Immature natural killer cell (primary cell): Measurements from ENCODE around the gene LPAR2. TPM values are rescaled to one million over a fixed set of nuclear protein-coding genes. Genes with fewer than 3 reads are reported as not detected.

Experiments used
- DNase-seq, 3 donors: peaks; one replicate each; pipeline ENCODE4 v3.0.0; 2022; ENCODE audit warnings: mixed read lengths in 1 of 3
- H3K27ac Mint-ChIP-seq, 6 donors: one replicate each; pipeline ENCODE4 v1.8.0; 2020; ENCODE audit warnings: mixed read lengths in 6 of 6, mild to moderate bottlenecking in 5 of 6, inconsistent platforms in 4 of 6, moderate library complexity in 3 of 6
- H3K27me3 Mint-ChIP-seq, 3 donors: one replicate each; pipeline ENCODE4 v1.8.0; 2020 to 2021; ENCODE audit warnings: low read depth in 3 of 3, mild to moderate bottlenecking in 3 of 3, mixed read lengths in 3 of 3, moderate library complexity in 3 of 3, inconsistent platforms in 1 of 3
- H3K36me3 Mint-ChIP-seq, 3 donors: one replicate each; pipeline ENCODE4 v1.8.0; 2020; ENCODE audit warnings: mixed read lengths in 3 of 3, inconsistent platforms in 2 of 3, mild to moderate bottlenecking in 2 of 3
- H3K4me1 Mint-ChIP-seq, 2 donors: one replicate each; pipeline ENCODE4 v1.8.0; 2020; ENCODE audit warnings: inconsistent platforms in 2 of 2, mild to moderate bottlenecking in 2 of 2, mixed read lengths in 2 of 2, moderate library complexity in 1 of 2
- H3K4me3 Mint-ChIP-seq, 5 donors: one replicate each; pipeline ENCODE4 v1.8.0; 2020; ENCODE audit warnings: mild to moderate bottlenecking in 5 of 5, mixed read lengths in 5 of 5, inconsistent platforms in 3 of 5, moderate library complexity in 3 of 5
- H3K9me3 Mint-ChIP-seq, 6 donors: one replicate each; pipeline ENCODE4 v1.8.0; 2020; ENCODE audit warnings: mild to moderate bottlenecking in 6 of 6, mixed read lengths in 6 of 6, inconsistent platforms in 4 of 6, moderate library complexity in 3 of 6
- polyA plus RNA-seq, 3 donors: library from polyadenylated mRNA; unstranded; fragments of 300-500 nt; fragmentation: Illumina TruSeq; gene quantifications; one replicate each; pipeline ENCODE4 v1.2.3, GENCODE V29; 2021

Gene LPAR2
- polyA plus RNA-seq, 3 donors from 2014 or later, result 3.8 to 5.9 (median 4.6) TPM

- Mint-ChIP-seq H3K9me3 (no peaks in the 10 kb centered on the region), H3K36me3 (peaks cover 14 to 32% (median 17%) of the 10 kb centered on the region in 3 donors), H3K4me1 (peaks cover 6 to 7% of the 10 kb centered on the region in 2 donors), H3K27ac (peak overlapping the region; percentile 10 to 70 (median 34)), H3K4me3 (no peak overlapping the region), H3K27me3 (peaks cover 0 to 6% (median 2%) of the 10 kb centered on the region in 3 donors)
- no peak for DNase-seq
These were observed 5.9 kb upstream of the LPAR2 start for GRCh38 chr19:19633711-19634515.

DNA sequence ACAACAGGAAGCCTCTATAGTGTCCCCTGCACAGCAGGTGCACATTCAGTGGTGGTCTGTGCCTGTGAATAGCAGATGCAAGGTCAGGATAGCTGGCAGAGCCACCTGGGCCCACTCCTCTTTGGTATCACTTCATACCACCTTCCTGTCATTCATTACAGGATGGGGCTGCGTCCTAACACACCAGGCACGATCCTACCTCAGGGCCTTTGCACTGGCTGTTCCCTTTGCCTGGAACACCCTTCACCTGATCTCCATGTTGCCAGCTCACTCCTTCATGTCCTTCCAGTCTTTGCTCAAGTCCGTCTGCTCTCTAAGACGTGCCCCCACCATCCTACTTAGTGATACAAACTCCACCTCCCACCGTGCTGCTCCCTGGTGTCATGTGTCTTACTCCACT lies 4.6 kb upstream of the LPAR2 start:
- peaks cover under 1 to 10% (median 4%) of the 10 kb centered on the region in 3 donors for H3K27me3 Mint-ChIP-seq
- peaks cover 7 to 10% of the 10 kb centered on the region in 2 donors for H3K4me1 Mint-ChIP-seq
- DNase-seq, result no peak
- H3K36me3 Mint-ChIP-seq, result peaks cover 14 to 28% (median 17%) of the 10 kb centered on the region in 3 donors
- H3K9me3 Mint-ChIP-seq, result no peaks in the 10 kb centered on the region
- peak overlapping the region in 4 of 6 donors; percentile 6 to 53 (median 29) for H3K27ac Mint-ChIP-seq
- no peak overlapping the region for H3K4me3 Mint-ChIP-seq

DNA sequence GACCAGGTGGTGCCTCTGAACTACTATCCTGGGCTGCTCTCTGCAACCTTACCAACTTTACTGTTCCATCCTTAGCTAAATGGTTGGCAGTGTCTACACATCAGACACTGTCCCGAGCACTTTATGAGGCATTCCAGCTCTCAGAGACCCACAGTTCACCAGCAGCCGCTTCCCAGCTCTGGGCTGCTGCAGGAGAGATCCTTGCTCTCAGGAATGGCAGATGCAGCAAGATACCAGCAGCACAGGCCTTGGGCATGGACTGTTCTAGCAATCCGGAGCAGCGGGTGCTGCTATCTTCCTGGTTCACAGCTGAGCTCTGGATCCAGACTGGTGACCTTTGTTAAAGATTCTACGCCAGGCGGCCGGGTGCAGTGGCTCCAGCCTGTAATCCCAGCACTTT lies 3.3 kb upstream of the LPAR2 start:
- no peak for DNase-seq
- Mint-ChIP-seq H3K4me3 (no peak overlapping the region), H3K27me3 (peaks cover 4 to 16% (median 6%) of the 10 kb centered on the region in 3 donors), H3K4me1 (peaks cover 18 to 21% of the 10 kb centered on the region in 2 donors), H3K9me3 (no peaks in the 10 kb centered on the region), H3K36me3 (peaks cover 14 to 28% (median 17%) of the 10 kb centered on the region in 3 donors), H3K27ac (peak overlapping the region in 2 of 6 donors; percentile 8 to 72)

DNA sequence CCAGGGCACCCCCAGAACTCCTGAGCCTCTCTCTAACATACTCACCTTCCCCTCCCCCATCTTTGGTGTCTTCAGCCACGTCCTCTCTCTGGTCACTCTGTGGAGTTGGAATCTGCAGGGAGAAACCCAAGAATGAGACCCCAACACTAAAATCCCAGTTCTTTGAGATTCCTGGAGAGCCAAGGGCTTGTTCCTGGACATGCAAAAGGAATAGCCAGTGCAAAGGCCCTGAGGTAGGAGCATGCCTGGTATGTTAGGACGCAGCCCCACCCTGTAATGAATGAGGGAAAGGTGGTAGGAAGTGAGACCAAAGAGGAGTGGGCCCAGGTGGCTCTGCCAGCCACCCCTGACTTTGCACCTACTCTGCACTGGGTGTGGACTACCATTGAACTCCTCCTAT lies 2.4 kb upstream of the LPAR2 start:
- Mint-ChIP-seq H3K4me3 (no peak overlapping the region), H3K36me3 (peaks cover 14 to 24% (median 17%) of the 10 kb centered on the region in 3 donors), H3K4me1 (peaks cover 22 to 23% of the 10 kb centered on the region in 2 donors), H3K9me3 (no peaks in the 10 kb centered on the region), H3K27me3 (peaks cover 4 to 16% (median 6%) of the 10 kb centered on the region in 3 donors), H3K27ac (peak overlapping the region in 3 of 6 donors; percentile 25 to 72 (median 39))
- DNase-seq, result no peak

GRCh38 chr19:19630062-19630414 lies 2.0 kb upstream of the LPAR2 start:
- Mint-ChIP-seq H3K27ac (peak overlapping the region in 1 of 6 donors; percentile 50), H3K36me3 (peaks cover 14 to 23% (median 17%) of the 10 kb centered on the region in 3 donors), H3K4me3 (peak overlapping the region in 2 of 5 donors; percentile 53 to 55), H3K4me1 (peaks cover 22 to 23% of the 10 kb centered on the region in 2 donors), H3K27me3 (peaks cover 4 to 16% (median 6%) of the 10 kb centered on the region in 3 donors), H3K9me3 (no peaks in the 10 kb centered on the region)
- DNase-seq, result no peak

- DNase-seq, result peak in 2 of 3 donors; percentile 29 to 31
- H3K9me3 Mint-ChIP-seq, result no peaks in the 10 kb centered on the region
- peak overlapping the region; percentile 59 to 88 (median 78) for H3K27ac Mint-ChIP-seq
- H3K27me3 Mint-ChIP-seq, result peaks cover 4 to 16% (median 6%) of the 10 kb centered on the region in 3 donors
- H3K4me1 Mint-ChIP-seq, result peaks cover 16 to 19% of the 10 kb centered on the region in 2 donors
- peak overlapping the region; percentile 66 to 83 (median 68) for H3K4me3 Mint-ChIP-seq
- peaks cover 9 to 12% (median 11%) of the 10 kb centered on the region in 3 donors for H3K36me3 Mint-ChIP-seq
These were observed 598 bp upstream of the LPAR2 start for GRCh38 chr19:19628501-19629134.

GRCh38 chr19:19626516-19627472 lies 1.2 kb downstream of the LPAR2 start:
- H3K9me3 Mint-ChIP-seq, result no peaks in the 10 kb centered on the region
- H3K4me1 Mint-ChIP-seq, result peaks cover 16 to 17% of the 10 kb centered on the region in 2 donors
- H3K27me3 Mint-ChIP-seq, result peaks cover 4 to 13% (median 6%) of the 10 kb centered on the region in 3 donors
- peaks cover 0 to 4% (median 0%) of the 10 kb centered on the region in 3 donors for H3K36me3 Mint-ChIP-seq
- no peak for DNase-seq
- peak overlapping the region; percentile 83 to 93 (median 84) for H3K4me3 Mint-ChIP-seq
- H3K27ac Mint-ChIP-seq, result peak overlapping the region; percentile 34 to 92 (median 67)

DNA sequence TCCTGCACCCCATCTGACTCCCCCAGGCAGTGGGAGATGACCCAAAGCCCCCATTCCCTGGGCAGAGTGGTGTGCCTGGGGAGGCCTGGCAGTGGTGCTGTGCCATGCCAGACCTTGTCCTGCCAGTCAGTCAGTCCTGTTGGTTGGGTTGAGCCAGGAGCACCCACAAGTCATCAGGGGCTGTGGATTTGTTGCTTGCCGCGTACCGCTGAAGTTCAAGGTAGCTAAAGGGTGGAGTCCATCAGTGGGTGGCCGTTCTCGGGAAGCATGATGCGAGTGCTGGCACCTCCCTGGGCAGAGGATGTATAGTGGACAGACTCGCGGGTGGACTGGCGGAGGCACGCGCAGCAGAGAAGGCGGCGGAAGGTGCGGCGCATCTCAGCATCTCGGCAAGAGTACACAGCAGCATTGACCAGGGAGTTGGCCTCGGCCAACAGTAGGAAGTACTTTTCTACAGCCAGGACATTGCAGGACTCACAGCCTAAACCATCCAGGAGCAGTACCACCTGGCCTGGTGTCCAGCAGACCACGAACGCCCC lies 3.9 kb downstream of the LPAR2 start:
- peak overlapping the region in 1 of 5 donors; percentile 33 for H3K4me3 Mint-ChIP-seq
- DNase-seq, result no peak
- H3K36me3 Mint-ChIP-seq, result peaks cover 0 to 4% (median 0%) of the 10 kb centered on the region in 3 donors
- peaks cover 19 to 21% of the 10 kb centered on the region in 2 donors for H3K4me1 Mint-ChIP-seq
- H3K27ac Mint-ChIP-seq, result no peak overlapping the region
- no peaks in the 10 kb centered on the region for H3K9me3 Mint-ChIP-seq
- H3K27me3 Mint-ChIP-seq, result peaks cover 4 to 13% (median 6%) of the 10 kb centered on the region in 3 donors

DNA sequence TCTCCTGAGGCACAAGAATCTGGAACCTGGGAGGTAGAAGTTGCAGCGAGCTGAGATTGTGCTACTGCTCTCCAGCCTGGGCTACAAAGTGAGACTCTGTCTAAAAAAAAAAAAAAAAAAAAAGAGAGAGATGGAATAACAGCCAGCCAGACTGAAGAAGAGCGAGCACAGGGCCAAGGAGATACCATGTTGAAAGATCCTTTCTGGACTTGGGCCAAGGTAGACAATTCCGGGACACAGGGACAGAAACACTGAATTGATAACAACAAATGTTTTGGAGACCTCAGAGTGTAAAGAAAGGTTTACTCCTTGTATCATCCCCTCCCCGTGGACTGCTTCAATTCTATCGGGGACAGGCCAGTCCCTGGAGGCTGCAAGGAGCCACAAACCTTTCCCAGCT lies 4.6 kb downstream of the LPAR2 start:
- Mint-ChIP-seq H3K36me3 (peaks cover 0 to 4% (median 0%) of the 10 kb centered on the region in 3 donors), H3K9me3 (no peaks in the 10 kb centered on the region), H3K4me3 (no peak overlapping the region), H3K4me1 (peaks cover 23 to 25% of the 10 kb centered on the region in 2 donors), H3K27me3 (peaks cover 4 to 13% (median 6%) of the 10 kb centered on the region in 3 donors), H3K27ac (no peak overlapping the region)
- no peak for DNase-seq

GRCh38 chr19:19619849-19620210 lies 8.2 kb downstream of the LPAR2 start:
- DNase-seq, result no peak
- no peak overlapping the region for H3K4me3 Mint-ChIP-seq
- peaks cover 2 to 15% (median 15%) of the 10 kb centered on the region in 3 donors for H3K27me3 Mint-ChIP-seq
- peaks cover 0 to 4% (median 3%) of the 10 kb centered on the region in 3 donors for H3K36me3 Mint-ChIP-seq
- H3K9me3 Mint-ChIP-seq, result no peaks in the 10 kb centered on the region
- H3K4me1 Mint-ChIP-seq, result peaks cover 26 to 32% of the 10 kb centered on the region in 2 donors
- H3K27ac Mint-ChIP-seq, result no peak overlapping the region

DNA sequence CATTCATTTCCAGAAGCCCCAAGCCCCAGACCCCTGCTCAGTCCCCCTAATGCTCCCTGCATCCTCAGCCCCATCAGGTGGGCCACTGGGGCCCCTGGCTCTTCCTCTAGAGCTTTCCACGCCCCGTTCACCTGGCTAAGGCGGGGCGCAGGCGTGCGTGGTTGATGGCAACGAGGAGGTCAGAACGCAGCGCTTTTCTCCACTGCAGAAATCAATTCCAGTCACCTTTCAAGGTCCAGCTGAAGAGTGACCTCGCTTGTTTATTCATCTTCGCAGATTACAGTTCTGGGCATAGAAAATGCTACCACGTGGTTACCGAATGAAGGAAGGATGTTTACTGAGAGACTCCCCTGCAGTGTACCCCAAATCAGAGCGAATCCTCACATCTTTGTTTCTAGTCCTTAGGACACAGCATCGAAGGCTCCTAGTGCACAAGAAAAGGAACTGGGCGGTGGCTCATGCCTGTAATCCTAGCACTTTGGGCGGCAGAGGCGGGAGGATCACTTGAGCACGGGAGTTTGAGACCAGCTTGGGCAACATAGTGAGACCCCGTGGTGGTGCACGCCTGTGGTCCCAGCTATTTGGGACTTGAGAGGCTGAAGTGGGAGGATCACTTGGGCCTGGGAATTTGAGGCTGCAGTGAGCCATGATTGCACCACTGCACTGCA lies 8.7 kb downstream of the LPAR2 start:
- peaks cover 2 to 19% (median 16%) of the 10 kb centered on the region in 3 donors for H3K27me3 Mint-ChIP-seq
- peak overlapping the region; percentile 73 to 92 (median 87) for H3K27ac Mint-ChIP-seq
- peaks cover 0 to 4% (median 3%) of the 10 kb centered on the region in 3 donors for H3K36me3 Mint-ChIP-seq
- H3K9me3 Mint-ChIP-seq, result no peaks in the 10 kb centered on the region
- peak overlapping the region; percentile 76 to 88 (median 81) for H3K4me3 Mint-ChIP-seq
- H3K4me1 Mint-ChIP-seq, result peaks cover 26 to 32% of the 10 kb centered on the region in 2 donors
- no peak for DNase-seq

DNA sequence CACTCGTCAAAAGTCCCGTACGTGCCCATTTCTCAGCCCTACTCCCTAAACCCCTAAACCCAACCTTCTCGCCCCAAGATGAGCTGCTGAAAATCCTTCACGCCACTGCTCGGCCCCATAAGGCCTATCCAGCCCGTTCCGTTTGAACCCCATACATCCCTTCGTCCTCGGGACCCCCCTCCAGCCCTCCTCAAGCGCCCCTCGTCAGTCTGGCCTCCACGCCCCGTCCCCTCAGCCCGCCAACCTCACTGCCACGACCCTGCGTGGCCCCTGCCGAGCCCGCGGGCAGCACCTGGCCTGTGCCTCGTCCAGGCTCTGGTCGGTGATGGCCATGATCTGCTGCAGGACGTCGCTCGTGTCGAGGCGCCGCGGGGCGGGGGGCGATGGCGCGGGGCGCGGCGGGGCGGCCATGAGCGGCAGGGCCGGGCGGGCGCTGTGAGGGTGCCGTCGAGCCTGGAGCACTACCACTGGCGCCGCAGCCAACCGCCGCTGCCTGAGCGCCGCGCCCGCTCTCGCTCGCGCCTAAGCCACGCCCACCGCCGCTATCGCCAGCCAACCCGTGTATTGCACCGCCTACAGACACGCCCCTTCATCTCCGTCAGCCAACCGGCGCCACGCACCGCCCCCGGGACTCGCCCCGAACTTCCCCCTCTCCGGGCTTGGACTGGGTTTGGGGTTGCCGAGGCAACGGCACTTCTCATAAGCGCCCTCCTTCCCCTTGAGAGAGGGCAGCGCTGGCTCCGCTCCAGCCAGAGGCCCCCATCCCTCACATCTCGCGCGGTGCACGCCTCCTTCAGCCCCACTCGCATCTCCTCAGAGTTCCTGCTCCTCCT lies 9.6 kb downstream of the LPAR2 start, which contains the start of gene PBX4:
Gene PBX4, minus strand, starts transcription at position 469 of the 833 bp plus-strand sequence. Its CDS starts 58 bp downstream, at position 411.
- peaks cover 26 to 35% of the 10 kb centered on the region in 2 donors for H3K4me1 Mint-ChIP-seq
- DNase-seq, result peak; percentile 98 to 99 (median 98)
- H3K9me3 Mint-ChIP-seq, result no peaks in the 10 kb centered on the region
- peaks cover 2 to 19% (median 16%) of the 10 kb centered on the region in 3 donors for H3K27me3 Mint-ChIP-seq
- peaks cover 0 to 4% (median 3%) of the 10 kb centered on the region in 3 donors for H3K36me3 Mint-ChIP-seq
- peak within 1 kb of the TSS; percentile 79 to 92 (median 87) for H3K27ac Mint-ChIP-seq
- peak within 1 kb of the TSS; percentile 76 to 88 (median 81) for H3K4me3 Mint-ChIP-seq
